Mucosa of descending colon (tissue), 3 donors: Measurements from ENCODE around the gene POGK. TPM values are rescaled to one million over a fixed set of nuclear protein-coding genes. Genes with fewer than 3 reads are reported as not detected.

Source experiments
- ATAC-seq: fragments of 200-7000 bp; cut with Tn5 transposase; one replicate; pipeline ENCODE4 v1.9.1; 2020; ENCODE audit warnings: mild to moderate bottlenecking, moderate library complexity
- DNase-seq, 3 donors: peaks; one replicate each; pipeline ENCODE4 v3.0.0-alpha.2; 2020
- H3K36me3 ChIP-seq: fragments of 200-600 bp; one replicate; pipeline ENCODE4 v1.8.0; 2021; ENCODE audit warnings: low read depth, mild to moderate bottlenecking
- H3K4me1 ChIP-seq: fragments of 200-600 bp; one replicate; pipeline ENCODE4 v1.8.0; 2021; ENCODE audit warnings: low read depth, mild to moderate bottlenecking
- H3K4me3 ChIP-seq: fragments of 200-600 bp; one replicate; pipeline ENCODE4 v1.8.0; 2021; ENCODE audit warnings: mild to moderate bottlenecking
- H3K9me3 ChIP-seq: fragments of 200-600 bp; one replicate; pipeline ENCODE4 v1.8.0; 2021; ENCODE audit warnings: mild to moderate bottlenecking
- CTCF ChIP-seq: fragments of 200-600 bp; IDR thresholded peaks from one replicate; pipeline ENCODE4 v1.8.0; 2022; ENCODE audit warnings: antibody characterized with exemption, mild to moderate bottlenecking
- intact Hi-C, 2 donors: fragments of 100-400 bp; cut with DNase I in 1 of 2; cut with micrococcal nuclease in 1 of 2; formaldehyde crosslinking; loops; one replicate each; pipeline versions ENCODE4 v1.11.0 to v1.11.1; 2022; cut with DNase I, micrococcal nuclease
- total RNA-seq, 3 donors: library from RNA; stranded (reverse); fragmentation: NEBNext Ultra II Directional in 2 of 3; extraction: Animal tissue kit (Norgen Biotek cat#: 25700) in 2 of 3; gene quantifications; one replicate each; pipeline versions ENCODE4 v1.2.1 to v1.2.4, GENCODE V29; 2021 to 2023
- donor health status: DM: no; HTN: no; CAD: no; lungs with moderate emphysema.
- donor health status: DM: no; HTN: no; CAD: no.
- donor health status: DM: no; HTN: yes; CAD: no.

POGK gene
- total RNA-seq, 3 donors from 2014 or later, result 22.7 to 38.7 (median 30.1) TPM

- TF ChIP-seq CTCF, result no peak
- DNase-seq (no peak), ATAC-seq (no peak)
- Histone ChIP-seq H3K4me3 (no peak overlapping the region), H3K36me3 (no peaks in the 10 kb centered on the region), H3K4me1 (no peaks in the 10 kb centered on the region), H3K9me3 (no peaks in the 10 kb centered on the region)
- intact Hi-C loops, result no loop called here
Observed at GRCh38 chr1:166895766-166896165, 56.5 kb downstream of the POGK start.

DNA sequence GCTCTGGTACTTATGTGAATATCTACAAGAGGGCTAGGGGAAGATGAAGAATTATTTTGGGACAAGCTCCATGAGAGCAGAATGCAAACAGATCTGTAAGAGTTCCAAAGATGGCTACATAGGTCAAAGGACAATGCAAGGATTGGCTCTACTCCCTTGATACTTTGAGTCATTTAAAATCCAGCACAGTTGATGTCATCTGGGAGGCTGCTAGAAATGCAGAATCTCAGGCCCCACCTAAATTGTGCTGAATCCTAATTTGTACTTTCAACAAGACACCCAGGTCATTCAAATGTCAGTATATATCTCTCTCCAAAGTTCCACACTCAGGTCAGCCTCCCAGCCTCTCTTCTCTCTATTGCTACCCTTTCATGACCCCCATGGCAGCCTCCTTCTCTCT is 60.5 kb downstream of the POGK start:
- Histone ChIP-seq H3K36me3 (no peaks in the 10 kb centered on the region), H3K9me3 (no peaks in the 10 kb centered on the region), H3K4me3 (no peak overlapping the region), H3K4me1 (no peaks in the 10 kb centered on the region)
- DNase-seq, result no peak
- TF ChIP-seq CTCF, result no peak
- ATAC-seq, result no peak
- intact Hi-C loops, result no loop called here

DNA sequence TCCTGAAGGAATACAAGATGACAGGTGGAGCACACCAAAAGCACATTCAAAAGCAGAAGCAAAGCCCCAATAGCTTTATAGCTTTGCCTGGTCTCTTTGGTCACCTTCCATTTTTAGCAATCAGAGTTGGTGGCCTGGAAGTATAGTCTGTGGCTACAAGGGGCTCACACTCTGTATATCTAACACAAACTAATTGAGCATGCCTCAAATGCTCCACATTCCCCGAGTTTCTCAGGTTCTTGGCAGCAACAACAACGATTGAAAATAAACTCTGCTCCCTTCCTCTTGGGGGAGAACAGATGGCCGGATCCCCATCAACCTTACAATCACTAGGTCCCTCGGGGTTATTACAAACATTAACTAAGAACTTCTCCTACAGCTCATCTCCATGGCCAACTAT is 61.7 kb downstream of the POGK start:
- no peaks in the 10 kb centered on the region for H3K36me3 ChIP-seq
- H3K4me1 ChIP-seq, result no peaks in the 10 kb centered on the region
- DNase-seq, result no peak
- ATAC-seq, result no peak
- no peak overlapping the region for H3K4me3 ChIP-seq
- intact Hi-C loops, result no loop called here
- H3K9me3 ChIP-seq, result no peaks in the 10 kb centered on the region
- no peak for TF ChIP-seq CTCF

- peak; percentile 98 for ATAC-seq
Observed at GRCh38 chr1:166902279-166902678, 63.0 kb downstream of the POGK start.

GRCh38 chr1:166903232-166903631 is 64.0 kb downstream of the POGK start:
- H3K36me3 ChIP-seq, result no peaks in the 10 kb centered on the region
- DNase-seq (no peak), ATAC-seq (peak; percentile 38)
- no peaks in the 10 kb centered on the region for H3K9me3 ChIP-seq
- intact Hi-C loops, result no loop called here
- no peak overlapping the region for H3K4me3 ChIP-seq
- TF ChIP-seq CTCF, result no peak
- no peaks in the 10 kb centered on the region for H3K4me1 ChIP-seq

More at GRCh38 chr1:166902279-166902678, 63.0 kb downstream of the POGK start:
- Histone ChIP-seq H3K36me3 (no peaks in the 10 kb centered on the region), H3K4me1 (no peaks in the 10 kb centered on the region), H3K4me3 (no peak overlapping the region), H3K9me3 (no peaks in the 10 kb centered on the region)
- no peak for DNase-seq
- TF ChIP-seq CTCF, result no peak
- intact Hi-C loops, result no loop called here

DNA sequence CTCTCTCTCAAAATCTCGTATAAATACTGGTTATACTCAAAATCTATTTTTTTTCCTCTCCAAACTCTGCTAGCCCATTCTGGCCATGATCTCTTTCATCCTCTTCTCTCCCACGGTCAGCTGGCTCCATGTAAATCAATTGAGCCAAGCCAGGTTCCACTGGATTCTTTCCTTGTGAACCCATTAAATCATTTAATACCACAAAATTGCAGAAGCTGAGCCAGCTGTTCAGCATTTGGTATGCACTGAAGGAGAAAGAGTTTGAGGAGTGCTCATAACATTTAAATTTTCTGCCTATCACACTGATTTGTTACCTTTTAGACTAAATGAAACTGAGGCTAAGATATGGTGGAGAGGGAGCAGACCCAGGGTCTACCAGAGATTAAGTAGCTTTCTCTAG is 65.9 kb downstream of the POGK start:
- Histone ChIP-seq H3K4me1 (no peaks in the 10 kb centered on the region), H3K9me3 (no peaks in the 10 kb centered on the region), H3K4me3 (no peak overlapping the region), H3K36me3 (no peaks in the 10 kb centered on the region)
- no peak for TF ChIP-seq CTCF
- intact Hi-C loops, result no loop called here
- DNase-seq (no peak), ATAC-seq (no peak)
